Fibroblast of lung (primary cell): Measurements from ENCODE around the gene PECR.

Experiments
- EZH2 ChIP-seq: IDR thresholded peaks from 2 replicates; pipeline ENCODE4 v1.5.1; 2012; ENCODE audit warnings: low read length, control low read depth, mild to moderate bottlenecking; ENCODE audit errors: missing control alignments
- TF ChIP-seq, protein P1 (sequence below), 2 donors: IDR thresholded peaks in 1 of 2; conservative IDR thresholded peaks in 1 of 2; 1 replicate in 1 of 2; 2 replicates in 1 of 2; pipeline ENCODE4 v1.5.1; 2011 to 2012; ENCODE audit warnings: low read length in 2 of 2, control low read depth in 1 of 2, inconsistent platforms in 1 of 2, low read depth in 1 of 2, mild to moderate bottlenecking in 1 of 2

DNA sequence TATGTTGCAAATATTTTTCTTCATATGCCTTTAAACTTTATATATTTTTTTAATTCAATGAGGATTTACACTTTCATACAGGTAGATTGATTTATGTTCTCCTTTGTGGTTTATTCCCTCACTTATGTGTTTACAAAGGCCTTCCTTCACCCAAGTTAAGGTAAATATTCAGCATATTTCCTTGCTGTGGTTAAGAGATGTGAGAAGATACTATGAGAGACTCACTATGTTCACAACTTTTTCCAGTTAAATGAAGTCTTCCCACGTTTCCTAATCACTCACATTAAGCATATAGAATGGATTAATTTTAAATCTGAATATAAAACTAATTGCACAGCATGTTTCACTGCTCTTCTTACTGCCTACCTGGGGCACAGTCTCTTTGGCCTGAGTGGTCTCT is 597 bp downstream of the PECR start:
- TF ChIP-seq, protein P1, sequence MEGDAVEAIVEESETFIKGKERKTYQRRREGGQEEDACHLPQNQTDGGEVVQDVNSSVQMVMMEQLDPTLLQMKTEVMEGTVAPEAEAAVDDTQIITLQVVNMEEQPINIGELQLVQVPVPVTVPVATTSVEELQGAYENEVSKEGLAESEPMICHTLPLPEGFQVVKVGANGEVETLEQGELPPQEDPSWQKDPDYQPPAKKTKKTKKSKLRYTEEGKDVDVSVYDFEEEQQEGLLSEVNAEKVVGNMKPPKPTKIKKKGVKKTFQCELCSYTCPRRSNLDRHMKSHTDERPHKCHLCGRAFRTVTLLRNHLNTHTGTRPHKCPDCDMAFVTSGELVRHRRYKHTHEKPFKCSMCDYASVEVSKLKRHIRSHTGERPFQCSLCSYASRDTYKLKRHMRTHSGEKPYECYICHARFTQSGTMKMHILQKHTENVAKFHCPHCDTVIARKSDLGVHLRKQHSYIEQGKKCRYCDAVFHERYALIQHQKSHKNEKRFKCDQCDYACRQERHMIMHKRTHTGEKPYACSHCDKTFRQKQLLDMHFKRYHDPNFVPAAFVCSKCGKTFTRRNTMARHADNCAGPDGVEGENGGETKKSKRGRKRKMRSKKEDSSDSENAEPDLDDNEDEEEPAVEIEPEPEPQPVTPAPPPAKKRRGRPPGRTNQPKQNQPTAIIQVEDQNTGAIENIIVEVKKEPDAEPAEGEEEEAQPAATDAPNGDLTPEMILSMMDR (conservative IDR thresholded peaks at IDR 0.05 in 1 of 2, IDR thresholded peaks at IDR 0.05 in 1 of 2; ENCODE audit: low read depth in 1 of 2, low read length in 2 of 2) = no peak
- no peak for TF ChIP-seq EZH2
